Measurements from ENCODE around the gene TMEM132A. TPM values are rescaled to one million over a fixed set of nuclear protein-coding genes. Genes with fewer than 3 reads are reported as not detected.
A peak's percentile ranks its signal among the peaks of the same experiment; 100 is the strongest.

Gene TMEM132A
- total and polyA plus RNA-seq, 2 of the 13 experiments (the other 11 are each of a cell fraction or from before 2014, with no cell fraction given), result 11.1 to 32.9 TPM

DNA sequence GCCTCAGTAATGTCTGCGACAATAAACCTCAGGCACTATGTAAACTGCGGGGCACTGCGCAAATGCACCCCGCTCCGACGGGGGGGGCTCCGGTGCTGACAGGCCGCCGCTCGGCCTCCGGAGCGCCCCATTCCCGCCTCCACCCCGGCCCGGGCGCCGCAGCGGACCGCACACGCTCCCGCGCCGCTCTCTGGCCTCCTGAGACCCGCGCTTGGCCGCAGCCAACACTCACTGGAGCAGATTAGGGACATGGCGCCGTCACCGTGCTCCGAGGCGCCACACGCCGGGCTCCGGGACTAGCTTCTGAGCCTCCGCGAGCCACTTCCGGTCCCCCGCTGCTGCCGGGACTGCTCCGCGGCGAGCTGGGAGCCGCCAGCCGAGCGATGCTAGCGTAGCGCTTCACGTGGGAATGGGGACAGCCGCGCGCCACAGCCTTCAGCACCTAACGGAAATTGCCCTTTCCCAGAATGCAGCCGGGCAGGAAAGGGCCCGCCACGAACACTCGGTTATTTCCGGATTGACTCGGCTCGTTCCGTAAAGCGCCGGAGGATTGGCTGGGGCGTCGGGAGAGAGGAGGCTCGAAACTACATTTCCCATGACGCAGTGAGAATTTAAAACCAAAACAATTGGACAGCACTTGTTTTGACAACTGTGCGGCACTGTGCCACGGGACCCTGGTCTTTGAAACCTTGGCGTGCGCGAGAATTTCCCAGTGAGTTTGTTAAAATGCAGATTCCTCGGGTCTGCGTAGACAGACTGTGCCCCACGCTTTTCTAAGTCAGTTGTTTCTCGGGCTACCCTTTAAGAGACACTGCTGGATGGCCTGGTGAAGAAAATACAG lies 17.9 kb upstream of the TMEM132A start, which contains the start of gene PRPF19:
PRPF19 (minus strand) TSS at position 454 of the 841 bp plus-strand sequence; CDS start at position 251, 203 bp downstream.
- peak within 1 kb of the TSS; percentile 89 for H3K4me2 ChIP-seq (ENCODE audit: low read depth, low read length)
- H3K4me1 ChIP-seq (ENCODE audit: insufficient read depth, low read length), result peaks cover 34% of the 10 kb centered on the region
- H3K27ac ChIP-seq (ENCODE audit: extremely low read length, insufficient read depth, low read length), result peak within 1 kb of the TSS; percentile 94
- H3K4me3 ChIP-seq (replicated peaks in 1 of 3; ENCODE audit: insufficient read depth in 1 of 3, low read depth in 2 of 3, low read length in 3 of 3), result peak within 1 kb of the TSS; percentile 70 to 88 (median 83)
- no TSS peak for BruUV-seq (replicated peaks)
- 0% methylated on average over 25 of the region's 75 CpGs for WGBS (ENCODE audit: low lambda C conversion rate)
- POLR2A ChIA-PET, result interaction anchor here (0.8 to 1.6 kb wide), 4 partner anchors 9 to 255 kb away, joined by 3 to 5 read pairs (median 3); partner anchors contain the start of genes PTGDR2 and VPS37C
- H3K36me3 ChIP-seq (replicated peaks in 1 of 2; ENCODE audit: control insufficient read depth in 1 of 2, insufficient read depth in 2 of 2, low read length in 2 of 2), result peaks cover 9 to 24% of the 10 kb centered on the region in 2 experiments; a peak in 4 of 5 replicates
- CTCF ChIA-PET (ENCODE audit: low intra/inter-chr PET ratio, low total read pairs), result no interaction called here
- ATAC-seq (peak; percentile 95), DNase-seq (ENCODE audit: low spot score) (peak; percentile 96), FAIRE-seq (peak; percentile 86)
- peak within 1 kb of the TSS; percentile 95 for H2AFZ ChIP-seq (ENCODE audit: low read length)
- H3K79me2 ChIP-seq (ENCODE audit: insufficient read depth, low read length), result peaks cover 33% of the 10 kb centered on the region
- H4K20me1 ChIP-seq (ENCODE audit: insufficient read depth, low read length), result peaks cover 17% of the 10 kb centered on the region
- H3K27me3 ChIP-seq (ENCODE audit: control insufficient read depth in 1 of 2, insufficient read depth in 2 of 2, low read length in 2 of 2), result no peaks in the 10 kb centered on the region
- no peaks in the 10 kb centered on the region for H3K9me3 ChIP-seq (ENCODE audit: low read length)
- intact Hi-C loops (cut with micrococcal nuclease; ENCODE audit: unreplicated experiment), result no loop called here
- in situ Hi-C loops (cut with HindIII; ENCODE audit: extremely low pct_ligation_motif_present, low pct_unique_long_range_greater_than_20kb), result no loop called here
- H3K9ac ChIP-seq (ENCODE audit: insufficient read depth, low read depth, low read length), result peak within 1 kb of the TSS; percentile 95
- peak; percentile 54; the same call in 1 of the 2 replicates for TF ChIP-seq ZNF816 (CRISPR knock-in tag; IDR thresholded peaks at IDR 0.05; ENCODE audit: borderline replicate concordance)
- TF ChIP-seq, protein P1, sequence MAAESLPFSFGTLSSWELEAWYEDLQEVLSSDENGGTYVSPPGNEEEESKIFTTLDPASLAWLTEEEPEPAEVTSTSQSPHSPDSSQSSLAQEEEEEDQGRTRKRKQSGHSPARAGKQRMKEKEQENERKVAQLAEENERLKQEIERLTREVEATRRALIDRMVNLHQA (CRISPR knock-in tag; IDR thresholded peaks at IDR 0.05), result no peak
- TF ChIP-seq, protein P2, sequence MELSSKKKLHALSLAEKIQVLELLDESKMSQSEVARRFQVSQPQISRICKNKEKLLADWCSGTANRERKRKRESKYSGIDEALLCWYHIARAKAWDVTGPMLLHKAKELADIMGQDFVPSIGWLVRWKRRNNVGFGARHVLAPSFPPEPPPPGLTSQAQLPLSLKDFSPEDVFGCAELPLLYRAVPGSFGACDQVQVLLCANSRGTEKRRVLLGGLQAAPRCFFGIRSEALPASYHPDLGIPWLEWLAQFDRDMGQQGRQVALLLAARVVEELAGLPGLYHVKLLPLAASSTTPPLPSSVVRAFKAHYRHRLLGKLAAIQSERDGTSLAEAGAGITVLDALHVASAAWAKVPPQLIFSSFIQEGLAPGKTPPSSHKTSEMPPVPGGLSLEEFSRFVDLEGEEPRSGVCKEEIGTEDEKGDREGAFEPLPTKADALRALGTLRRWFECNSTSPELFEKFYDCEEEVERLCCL (CRISPR knock-in tag; IDR thresholded peaks at IDR 0.05; ENCODE audit: borderline replicate concordance), result no peak
- no peak for TF ChIP-seq ZKSCAN8 (CRISPR knock-in tag; IDR thresholded peaks at IDR 0.05; ENCODE audit: borderline replicate concordance)
- TF ChIP-seq NCOA5 (CRISPR knock-in tag; IDR thresholded peaks at IDR 0.05), result no peak
- TF ChIP-seq NAIF1 (CRISPR knock-in tag; IDR thresholded peaks at IDR 0.05; ENCODE audit: borderline replicate concordance), result peak; percentile 92
- TF ChIP-seq ZNF746 (CRISPR knock-in tag; IDR thresholded peaks at IDR 0.05), result no peak
- peak; percentile 89; the same call in 1 of the 2 replicates for TF ChIP-seq ZZZ3 (CRISPR knock-in tag; IDR thresholded peaks at IDR 0.05; ENCODE audit: borderline replicate concordance)
- TF ChIP-seq, protein P3, sequence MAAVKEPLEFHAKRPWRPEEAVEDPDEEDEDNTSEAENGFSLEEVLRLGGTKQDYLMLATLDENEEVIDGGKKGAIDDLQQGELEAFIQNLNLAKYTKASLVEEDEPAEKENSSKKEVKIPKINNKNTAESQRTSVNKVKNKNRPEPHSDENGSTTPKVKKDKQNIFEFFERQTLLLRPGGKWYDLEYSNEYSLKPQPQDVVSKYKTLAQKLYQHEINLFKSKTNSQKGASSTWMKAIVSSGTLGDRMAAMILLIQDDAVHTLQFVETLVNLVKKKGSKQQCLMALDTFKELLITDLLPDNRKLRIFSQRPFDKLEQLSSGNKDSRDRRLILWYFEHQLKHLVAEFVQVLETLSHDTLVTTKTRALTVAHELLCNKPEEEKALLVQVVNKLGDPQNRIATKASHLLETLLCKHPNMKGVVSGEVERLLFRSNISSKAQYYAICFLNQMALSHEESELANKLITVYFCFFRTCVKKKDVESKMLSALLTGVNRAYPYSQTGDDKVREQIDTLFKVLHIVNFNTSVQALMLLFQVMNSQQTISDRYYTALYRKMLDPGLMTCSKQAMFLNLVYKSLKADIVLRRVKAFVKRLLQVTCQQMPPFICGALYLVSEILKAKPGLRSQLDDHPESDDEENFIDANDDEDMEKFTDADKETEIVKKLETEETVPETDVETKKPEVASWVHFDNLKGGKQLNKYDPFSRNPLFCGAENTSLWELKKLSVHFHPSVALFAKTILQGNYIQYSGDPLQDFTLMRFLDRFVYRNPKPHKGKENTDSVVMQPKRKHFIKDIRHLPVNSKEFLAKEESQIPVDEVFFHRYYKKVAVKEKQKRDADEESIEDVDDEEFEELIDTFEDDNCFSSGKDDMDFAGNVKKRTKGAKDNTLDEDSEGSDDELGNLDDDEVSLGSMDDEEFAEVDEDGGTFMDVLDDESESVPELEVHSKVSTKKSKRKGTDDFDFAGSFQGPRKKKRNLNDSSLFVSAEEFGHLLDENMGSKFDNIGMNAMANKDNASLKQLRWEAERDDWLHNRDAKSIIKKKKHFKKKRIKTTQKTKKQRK (IDR thresholded peaks at IDR 0.05; ENCODE audit: low read length), result no peak
- no peak for TF ChIP-seq SP5 (CRISPR knock-in tag; IDR thresholded peaks at IDR 0.05; ENCODE audit: borderline replicate concordance, low read depth)
- peak; percentile 46; the same call in 1 of the 2 replicates for TF ChIP-seq ZMYM4 (CRISPR knock-in tag; IDR thresholded peaks at IDR 0.05)
- TF ChIP-seq, protein P4, sequence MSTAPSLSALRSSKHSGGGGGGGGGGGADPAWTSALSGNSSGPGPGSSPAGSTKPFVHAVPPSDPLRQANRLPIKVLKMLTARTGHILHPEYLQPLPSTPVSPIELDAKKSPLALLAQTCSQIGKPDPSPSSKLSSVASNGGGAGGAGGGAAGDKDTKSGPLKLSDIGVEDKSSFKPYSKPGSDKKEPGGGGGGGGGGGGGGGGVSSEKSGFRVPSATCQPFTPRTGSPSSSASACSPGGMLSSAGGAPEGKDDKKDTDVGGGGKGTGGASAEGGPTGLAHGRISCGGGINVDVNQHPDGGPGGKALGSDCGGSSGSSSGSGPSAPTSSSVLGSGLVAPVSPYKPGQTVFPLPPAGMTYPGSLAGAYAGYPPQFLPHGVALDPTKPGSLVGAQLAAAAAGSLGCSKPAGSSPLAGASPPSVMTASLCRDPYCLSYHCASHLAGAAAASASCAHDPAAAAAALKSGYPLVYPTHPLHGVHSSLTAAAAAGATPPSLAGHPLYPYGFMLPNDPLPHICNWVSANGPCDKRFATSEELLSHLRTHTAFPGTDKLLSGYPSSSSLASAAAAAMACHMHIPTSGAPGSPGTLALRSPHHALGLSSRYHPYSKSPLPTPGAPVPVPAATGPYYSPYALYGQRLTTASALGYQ (CRISPR knock-in tag; IDR thresholded peaks at IDR 0.05), result no peak; the same call in 1 of the 2 replicates
- no peak for TF ChIP-seq ZNF839 (CRISPR knock-in tag; IDR thresholded peaks at IDR 0.05; ENCODE audit: borderline replicate concordance)
- no peak for TF ChIP-seq ZNF3 (CRISPR knock-in tag; IDR thresholded peaks at IDR 0.05)
- 0 out of 2 replicates have a peak, but pooled peaks have one; percentile 25 for TF ChIP-seq WIZ (CRISPR knock-in tag; IDR thresholded peaks at IDR 0.05)
- TF ChIP-seq NFE2L2 (IDR thresholded peaks at IDR 0.05; ENCODE audit: low read length), result no peak
- no peak for TF ChIP-seq PLRG1 (conservative IDR thresholded peaks at IDR 0.05)
- no peak for TF ChIP-seq NBN (conservative IDR thresholded peaks at IDR 0.05)
